ENCODE results near the gene CSHL1.
"Not testable (repeated sequence)": the region's sequence is repeated elsewhere in the genome, so short reads cannot be mapped to it uniquely, and the experiment has no call there.

Gene CSHL1

GRCh38 chr17:63889026-63889848 lies 21.8 kb downstream of the CSHL1 start:
- DNase-seq (ENCODE audit: low read depth in 1 of 2, low spot score in 1 of 2) = not testable (repeated sequence)

- not testable (repeated sequence) for DNase-seq (ENCODE audit: low read depth in 1 of 2, low spot score in 1 of 2)
Observed at GRCh38 chr17:63885119-63885518, 25.9 kb downstream of the CSHL1 start.

GRCh38 chr17:63882626-63883126 lies 28.4 kb downstream of the CSHL1 start:
- DNase-seq (ENCODE audit: low read depth in 1 of 2, low spot score in 1 of 2) = not testable (repeated sequence)

DNA sequence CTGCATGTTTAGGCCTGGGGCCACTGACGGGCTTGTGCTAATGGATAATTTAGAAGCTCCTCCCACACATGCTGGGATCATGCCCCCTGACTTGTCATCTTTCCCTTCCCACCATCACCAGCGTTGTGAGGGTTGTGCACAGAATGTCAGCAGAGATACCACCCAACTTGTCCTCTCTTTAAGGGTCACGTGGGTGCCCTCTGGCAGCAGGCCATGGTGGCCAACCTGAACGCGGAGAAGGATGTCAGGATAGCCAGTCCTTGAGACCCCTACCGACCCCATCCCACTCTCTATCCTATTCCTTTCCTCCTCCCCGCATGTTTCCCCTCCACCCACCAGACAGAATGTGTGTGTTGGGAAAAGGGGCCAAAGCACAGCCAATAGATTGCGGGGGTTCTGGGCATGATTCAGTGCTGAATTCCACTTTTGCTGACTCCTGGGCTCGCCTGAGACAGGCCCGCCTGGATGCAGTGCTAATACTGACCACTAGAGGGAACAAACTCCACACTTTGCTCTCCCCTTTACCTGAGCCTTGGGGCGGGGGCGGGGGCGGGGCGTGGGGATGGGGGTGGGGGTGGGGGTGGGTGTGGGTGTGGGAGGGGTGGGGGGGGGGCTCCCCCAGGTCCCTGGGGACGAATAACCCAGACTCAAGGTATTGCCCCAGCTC lies 29.0 kb downstream of the CSHL1 start, which contains the start of gene GH2:
GH2 (minus strand) TSS at position 10 of the 667 bp plus-strand sequence. CDS start 143 bp downstream, outside the sequence.
- peak; percentile 26 to 32 for DNase-seq (ENCODE audit: low read depth in 1 of 2, low spot score in 1 of 2)

- not testable (repeated sequence) for DNase-seq (ENCODE audit: low read depth in 1 of 2, low spot score in 1 of 2)
Observed at GRCh38 chr17:63881337-63881736, 29.7 kb downstream of the CSHL1 start.

DNA sequence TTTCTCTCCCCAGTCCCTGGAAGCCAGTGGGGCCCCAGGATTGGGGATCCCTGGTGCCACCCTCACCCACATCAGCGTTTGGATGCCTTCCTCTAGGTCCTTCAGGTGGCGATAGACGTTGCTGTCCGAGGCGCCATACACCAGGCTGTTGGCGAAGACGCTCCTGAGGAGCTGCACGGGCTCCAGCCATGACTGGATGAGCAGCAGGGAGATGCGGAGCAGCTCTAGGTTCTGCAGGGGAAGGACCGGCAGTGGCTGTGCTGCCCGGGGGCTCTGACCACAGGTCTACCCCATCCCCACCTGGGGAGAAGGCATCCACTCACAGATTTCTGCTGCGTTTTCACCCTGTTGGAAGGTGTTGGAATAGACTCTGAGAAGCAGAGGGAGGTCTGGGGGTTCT lies 30.4 kb downstream of the CSHL1 start:
- no peak for DNase-seq (ENCODE audit: low read depth in 1 of 2, low spot score in 1 of 2)

- not testable (repeated sequence) for DNase-seq (ENCODE audit: low read depth in 1 of 2, low spot score in 1 of 2)
Observed at GRCh38 chr17:63878413-63878812, 32.6 kb downstream of the CSHL1 start.

GRCh38 chr17:63874693-63875092 lies 36.4 kb downstream of the CSHL1 start:
- not testable (repeated sequence) for DNase-seq (ENCODE audit: low read depth in 1 of 2, low spot score in 1 of 2)

DNA sequence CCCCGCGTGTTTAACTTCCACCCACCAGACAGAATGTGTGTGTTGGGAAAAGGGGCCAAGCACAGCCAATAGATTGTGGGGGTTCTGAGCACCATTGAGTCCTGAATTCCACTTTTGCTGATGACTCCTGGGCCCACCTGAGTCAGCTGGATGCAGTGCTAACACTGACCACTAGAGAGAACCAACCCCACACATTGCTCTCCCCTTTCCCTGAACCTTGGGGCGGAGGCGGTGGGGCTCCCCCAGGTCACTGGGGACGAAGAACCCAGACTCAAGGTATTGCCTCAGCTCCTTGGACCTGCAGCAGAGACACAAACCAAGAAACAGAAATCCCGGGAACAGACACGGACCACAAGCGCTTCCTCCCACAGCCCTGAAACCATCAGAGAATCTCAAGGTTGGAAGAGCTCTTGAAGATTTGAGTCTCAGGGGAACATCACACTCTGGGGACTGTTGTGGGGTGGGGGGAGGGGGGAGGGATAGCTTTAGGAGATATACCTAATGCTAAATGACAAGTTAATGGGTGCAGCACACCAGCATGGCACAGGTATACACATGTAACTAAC lies 36.9 kb downstream of the CSHL1 start:
- DNase-seq (ENCODE audit: low read depth in 1 of 2, low spot score in 1 of 2) = not testable (repeated sequence)

DNA sequence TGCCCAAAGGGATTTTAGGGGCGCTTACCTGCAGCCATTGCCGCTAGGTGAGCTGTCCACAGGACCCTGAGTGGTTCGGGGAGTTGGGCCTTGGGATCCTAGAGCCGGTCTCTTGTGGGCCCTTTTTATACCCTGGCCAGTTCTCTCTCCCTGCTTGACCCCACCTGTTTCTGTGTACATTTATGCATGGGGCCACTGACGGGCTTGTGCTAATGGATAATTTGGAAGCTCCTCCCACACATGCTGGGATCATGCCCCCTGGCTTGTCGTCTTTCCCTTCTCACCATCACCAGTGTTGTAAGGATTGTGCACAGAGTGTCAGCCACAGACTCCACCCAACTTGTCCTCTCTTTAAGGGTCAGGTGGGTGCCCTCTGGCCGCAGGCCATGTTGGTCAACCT lies 37.5 kb downstream of the CSHL1 start, which contains the start of gene CSH2:
CSH2 (minus strand) TSS at position 101 of the 400 bp plus-strand sequence; CDS start at position 38, 63 bp downstream.
- not testable (repeated sequence) for DNase-seq (ENCODE audit: low read depth in 1 of 2, low spot score in 1 of 2)

GRCh38 chr17:63871646-63872365 lies 39.3 kb downstream of the CSHL1 start:
- DNase-seq (ENCODE audit: low read depth in 1 of 2, low spot score in 1 of 2) = not testable (repeated sequence)

GRCh38 chr17:63870292-63870665 lies 40.8 kb downstream of the CSHL1 start:
- DNase-seq (ENCODE audit: low read depth in 1 of 2, low spot score in 1 of 2) = not testable (repeated sequence)

DNA sequence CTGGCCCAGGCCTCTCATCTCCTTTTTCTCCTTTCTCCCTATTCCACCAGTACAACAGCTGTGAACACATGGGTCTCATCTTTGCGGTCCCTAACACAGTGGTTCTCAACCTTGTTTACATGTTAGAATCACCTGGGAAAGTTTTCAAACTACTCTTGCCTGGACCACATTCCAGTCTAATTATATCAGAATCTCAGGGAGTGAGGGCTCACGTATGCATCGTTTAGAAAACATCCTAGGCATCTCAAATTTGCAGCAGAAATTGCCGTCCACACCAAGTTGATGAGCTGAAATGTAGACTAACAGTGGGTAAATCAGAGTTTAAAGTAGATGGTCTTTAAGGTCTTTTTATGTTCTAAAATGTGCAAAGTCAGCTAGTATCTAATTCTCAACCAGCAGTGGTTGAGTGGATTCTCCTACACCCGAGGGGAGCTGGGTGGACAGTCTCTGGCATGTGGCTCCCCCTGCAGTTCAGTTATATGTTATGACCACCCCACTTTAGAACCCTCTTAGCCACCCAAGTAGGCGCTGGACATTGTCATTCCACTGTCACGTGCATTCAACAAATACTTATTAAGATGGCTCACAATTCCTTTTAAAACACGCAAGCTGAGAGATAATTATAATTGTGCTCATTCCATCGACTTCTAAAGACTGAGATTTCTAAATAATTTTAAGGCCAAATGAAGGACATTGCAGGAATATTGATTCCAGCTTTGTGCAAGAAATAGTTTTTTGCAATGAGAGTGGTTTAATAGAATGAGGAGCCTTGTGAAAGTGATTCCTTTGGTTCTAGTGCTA lies 41.4 kb downstream of the CSHL1 start:
- DNase-seq (ENCODE audit: low read depth in 1 of 2, low spot score in 1 of 2) = not testable (repeated sequence)

DNA sequence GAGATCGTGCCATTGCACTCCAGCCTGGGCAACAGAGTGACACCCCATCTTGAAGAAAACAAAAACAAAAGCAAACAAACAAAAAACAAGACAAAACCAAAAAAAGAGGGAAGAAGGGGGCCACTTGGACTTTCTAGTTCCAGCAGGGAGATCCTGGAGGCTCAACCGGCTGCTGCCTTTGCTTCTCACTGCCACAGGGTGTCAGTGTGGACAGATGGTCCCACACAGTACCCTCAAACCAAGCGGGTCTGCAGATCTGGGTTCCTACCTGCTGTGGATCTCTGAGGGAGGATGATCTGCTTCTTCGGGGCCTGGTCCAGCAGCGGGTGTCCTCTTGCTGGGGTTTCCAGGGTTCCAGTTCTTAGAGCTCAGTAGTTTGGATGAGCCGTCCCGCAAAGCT lies 44.4 kb downstream of the CSHL1 start:
- DNase-seq (ENCODE audit: low read depth in 1 of 2, low spot score in 1 of 2) = not testable (repeated sequence)

All from stimulated activated CD4-positive, alpha-beta T cell treated with anti-CD3 and anti-CD28 coated beads, Interleukin-15, amount 100 ng/mL, for 1 hour (primary cell).